CD4-positive, alpha-beta T cell treated with Interleukin-17A for 4 hours (primary cell): ENCODE measurements around the gene ARL15.

Experiments
- DNase-seq: peaks from one replicate; pipeline ENCODE4 v3.0.0-alpha.2; 2020; ENCODE audit warnings: mixed read lengths

ARL15 gene

GRCh38 chr5:53927668-53928247 is 382.6 kb downstream of the ARL15 start:
- DNase-seq: no peak

GRCh38 chr5:53926026-53926425 is 384.3 kb downstream of the ARL15 start:
- no peak for DNase-seq

- DNase-seq: no peak
These were observed 386.0 kb downstream of the ARL15 start for GRCh38 chr5:53924392-53924791.

GRCh38 chr5:53923961-53924360 is 386.4 kb downstream of the ARL15 start:
- DNase-seq: no peak

- no peak for DNase-seq
These were observed 387.6 kb downstream of the ARL15 start for GRCh38 chr5:53922508-53923498.

GRCh38 chr5:53917826-53918225 is 392.5 kb downstream of the ARL15 start:
- DNase-seq: no peak

GRCh38 chr5:53917095-53917494 is 393.3 kb downstream of the ARL15 start:
- no peak for DNase-seq

- DNase-seq: no peak
These were observed 395.3 kb downstream of the ARL15 start for GRCh38 chr5:53915120-53915519.

- DNase-seq: no peak
These were observed 396.4 kb downstream of the ARL15 start for GRCh38 chr5:53913941-53914340.

- no peak for DNase-seq
These were observed 401.6 kb downstream of the ARL15 start for GRCh38 chr5:53908757-53909156.

GRCh38 chr5:53907827-53908226 is 402.5 kb downstream of the ARL15 start:
- DNase-seq: no peak

- no peak for DNase-seq
These were observed 403.6 kb downstream of the ARL15 start for GRCh38 chr5:53906736-53907135.

GRCh38 chr5:53902296-53902907 is 408.0 kb downstream of the ARL15 start:
- DNase-seq: no peak

GRCh38 chr5:53900677-53901076 is 409.7 kb downstream of the ARL15 start:
- DNase-seq: no peak

- no peak for DNase-seq
These were observed 415.2 kb downstream of the ARL15 start for GRCh38 chr5:53895091-53895683.

- no peak for DNase-seq
These were observed 416.7 kb downstream of the ARL15 start for GRCh38 chr5:53893626-53894025.

- no peak for DNase-seq
These were observed 418.1 kb downstream of the ARL15 start for GRCh38 chr5:53892224-53892623.

- no peak for DNase-seq
These were observed 419.2 kb downstream of the ARL15 start for GRCh38 chr5:53891159-53891558.

GRCh38 chr5:53890490-53890889 is 419.9 kb downstream of the ARL15 start:
- no peak for DNase-seq

GRCh38 chr5:53884844-53885243 is 425.5 kb downstream of the ARL15 start:
- no peak for DNase-seq

GRCh38 chr5:53884417-53884816 is 426.0 kb downstream of the ARL15 start:
- no peak for DNase-seq

GRCh38 chr5:53882676-53883031 is 427.7 kb downstream of the ARL15 start:
- no peak for DNase-seq

GRCh38 chr5:53882006-53882675 is 428.2 kb downstream of the ARL15 start:
- DNase-seq: no peak
